GM18508 (cell line): ENCODE data around the gene TARBP2.
A peak's percentile ranks its signal among the peaks of the same experiment; 100 is the strongest.

Source experiments
- ATAC-seq: cut with Tn5 transposase; IDR thresholded peaks from one replicate; pipeline ENCODE4 v1.9.1; 2021; ENCODE audit warnings: moderate number of reproducible peaks; ENCODE audit not compliant: insufficient read depth, unreplicated experiment

TARBP2 gene, protein sequence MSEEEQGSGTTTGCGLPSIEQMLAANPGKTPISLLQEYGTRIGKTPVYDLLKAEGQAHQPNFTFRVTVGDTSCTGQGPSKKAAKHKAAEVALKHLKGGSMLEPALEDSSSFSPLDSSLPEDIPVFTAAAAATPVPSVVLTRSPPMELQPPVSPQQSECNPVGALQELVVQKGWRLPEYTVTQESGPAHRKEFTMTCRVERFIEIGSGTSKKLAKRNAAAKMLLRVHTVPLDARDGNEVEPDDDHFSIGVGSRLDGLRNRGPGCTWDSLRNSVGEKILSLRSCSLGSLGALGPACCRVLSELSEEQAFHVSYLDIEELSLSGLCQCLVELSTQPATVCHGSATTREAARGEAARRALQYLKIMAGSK

DNA sequence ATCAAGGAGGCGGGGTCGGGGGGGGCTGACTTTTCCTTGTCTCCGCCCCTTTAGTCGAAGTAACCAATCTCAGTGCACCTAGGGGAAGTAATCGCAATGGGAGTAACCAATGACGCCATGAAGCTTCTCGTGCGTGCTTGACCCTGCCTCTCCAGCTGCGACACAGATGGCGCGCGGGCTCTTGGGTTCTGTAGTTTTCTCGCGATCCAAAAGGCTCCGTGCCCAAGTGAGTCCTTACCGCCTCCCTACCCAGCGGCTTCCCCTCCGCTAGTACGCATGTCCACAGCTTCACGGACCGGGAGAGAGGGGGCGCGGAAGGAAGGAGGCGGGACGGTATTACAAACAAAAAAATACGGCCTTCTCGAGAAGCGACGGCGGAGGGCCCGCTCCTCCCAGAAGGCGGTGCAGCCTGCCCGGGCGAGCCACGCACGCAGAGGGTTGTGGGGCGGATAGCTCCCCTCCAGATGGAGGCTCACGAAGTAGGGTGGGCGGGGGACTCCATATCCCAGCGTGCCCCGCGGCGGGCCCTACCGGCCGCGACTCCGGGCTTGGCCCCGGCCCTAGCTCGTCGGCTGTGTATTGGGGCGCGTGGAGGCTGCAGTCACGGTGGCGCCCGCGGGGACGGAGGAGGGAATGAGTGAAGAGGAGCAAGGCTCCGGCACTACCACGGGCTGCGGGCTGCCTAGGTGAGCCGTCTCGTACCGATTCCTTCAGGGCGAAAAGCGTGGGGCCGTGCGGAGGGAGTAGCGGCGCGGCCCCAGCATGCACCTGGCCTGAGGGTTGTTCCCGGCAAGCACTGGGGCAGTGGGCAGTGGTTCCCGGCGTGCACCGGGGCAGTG, at the start of gene TARBP2:
TARBP2 (plus strand) TSS at position 508 of the 839 bp plus-strand sequence; CDS start at position 634, 126 bp downstream.
- peak; percentile 64 for ATAC-seq

DNA sequence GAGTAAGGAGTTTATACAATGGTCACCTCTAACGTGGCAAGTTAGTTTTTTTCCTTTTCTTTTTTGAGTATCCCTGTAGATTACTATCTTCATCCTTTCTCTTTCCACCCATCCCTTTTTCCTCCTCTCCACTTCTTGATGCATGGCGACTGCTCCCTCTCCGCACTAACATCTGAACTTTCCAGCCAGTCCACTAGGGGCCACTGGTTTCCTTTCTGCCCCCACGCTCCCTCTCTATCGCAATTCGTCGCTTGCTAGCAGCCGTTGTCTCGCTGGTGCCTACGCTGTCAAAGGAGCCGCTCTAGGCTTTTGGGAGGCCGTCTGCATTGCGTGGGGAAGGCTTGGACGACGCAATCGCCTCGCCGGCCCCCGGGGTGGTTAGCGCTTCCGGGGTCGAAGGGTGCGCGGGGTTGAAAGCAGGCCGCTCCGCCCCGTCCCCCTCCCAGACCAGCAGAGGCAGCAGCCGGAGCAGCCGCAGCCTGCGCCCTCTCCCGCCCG, 49.4 kb upstream of the TARBP2 start, which contains the start of gene PCBP2:
PCBP2 (plus strand) TSS at position 442 of the 498 bp plus-strand sequence. CDS start 2,699 bp downstream, outside the sequence.
- ATAC-seq = peak; percentile 89

DNA sequence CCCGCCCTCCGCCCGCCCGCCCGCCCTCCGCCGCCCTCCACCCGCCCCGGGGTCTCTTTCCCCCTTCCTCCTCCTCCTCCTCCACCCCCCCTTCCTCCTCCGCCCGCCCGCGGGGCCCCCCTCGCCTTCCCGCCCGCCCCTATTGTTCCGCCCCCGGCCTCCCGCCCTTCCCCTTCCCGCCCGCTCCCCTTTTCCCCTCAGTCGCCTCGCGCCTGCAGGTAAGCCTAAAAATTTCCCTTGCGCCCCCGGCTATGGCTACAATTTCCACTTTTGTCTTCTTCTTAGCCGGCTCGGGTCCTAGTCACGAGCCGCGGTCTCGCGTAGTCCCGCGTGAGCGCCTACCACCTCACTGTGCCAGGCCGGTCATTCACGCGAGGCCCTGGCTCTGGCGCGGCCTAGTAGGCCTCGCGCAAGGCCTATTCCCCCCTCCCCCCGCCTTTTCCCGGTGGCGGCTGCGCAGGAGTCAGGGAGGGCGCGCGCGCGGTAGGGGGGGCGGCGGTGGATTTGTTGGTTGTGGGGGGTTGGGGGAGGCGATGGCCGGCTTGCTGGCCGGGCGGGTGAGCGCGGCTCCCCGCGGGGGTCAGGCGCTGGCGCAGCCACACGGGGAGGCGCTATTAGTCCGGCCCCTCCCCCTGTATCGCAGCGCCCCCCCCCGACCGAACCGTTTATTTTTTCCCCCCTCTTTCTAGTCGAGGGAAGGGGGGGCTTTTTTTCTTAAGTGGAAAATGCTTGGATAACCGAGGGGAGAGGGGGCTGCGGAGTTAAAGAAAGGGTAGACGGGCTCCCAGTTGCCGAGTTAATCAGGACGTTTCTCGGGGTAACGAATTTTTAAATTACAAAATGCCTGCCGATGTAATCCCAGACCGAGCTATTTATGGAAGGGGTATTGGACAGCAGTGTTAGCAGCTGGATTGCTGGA, 48.7 kb upstream of the TARBP2 start:
- ATAC-seq = no peak

DNA sequence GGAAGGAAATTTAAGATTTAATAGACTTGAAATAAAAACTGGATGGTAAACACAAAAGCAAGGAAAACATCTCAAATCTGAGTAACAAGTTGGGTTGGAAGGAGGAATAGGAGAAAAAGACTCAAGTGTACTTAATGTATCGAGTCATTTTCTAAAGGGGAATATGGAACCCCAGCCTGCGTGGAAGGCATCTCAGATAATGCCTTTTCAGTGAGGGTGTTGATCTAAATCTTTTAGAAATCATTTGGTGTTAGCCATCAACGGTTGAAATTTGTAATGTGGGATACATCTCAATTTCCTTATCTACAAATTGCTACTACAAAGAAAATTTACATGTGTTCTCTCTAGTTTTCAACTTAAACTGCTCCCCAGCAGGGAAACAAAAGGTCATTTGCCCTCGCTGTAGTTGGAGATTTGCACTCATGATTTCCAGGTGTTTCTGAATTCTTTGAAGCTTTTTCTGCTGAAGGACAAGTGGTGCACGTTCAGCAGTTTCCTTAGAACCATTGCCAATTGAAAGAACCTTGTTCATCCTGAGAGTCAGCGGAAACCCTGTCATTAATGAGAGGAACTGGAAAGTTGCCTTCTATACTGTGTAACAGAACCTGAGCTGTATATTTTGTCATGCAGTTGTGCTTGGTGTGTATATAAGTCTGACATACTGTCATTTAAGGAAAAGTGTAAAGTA, 47.0 kb upstream of the TARBP2 start:
- no peak for ATAC-seq

- ATAC-seq = no peak
Observed at GRCh38 chr12:53454707-53455106, 46.4 kb upstream of the TARBP2 start.

DNA sequence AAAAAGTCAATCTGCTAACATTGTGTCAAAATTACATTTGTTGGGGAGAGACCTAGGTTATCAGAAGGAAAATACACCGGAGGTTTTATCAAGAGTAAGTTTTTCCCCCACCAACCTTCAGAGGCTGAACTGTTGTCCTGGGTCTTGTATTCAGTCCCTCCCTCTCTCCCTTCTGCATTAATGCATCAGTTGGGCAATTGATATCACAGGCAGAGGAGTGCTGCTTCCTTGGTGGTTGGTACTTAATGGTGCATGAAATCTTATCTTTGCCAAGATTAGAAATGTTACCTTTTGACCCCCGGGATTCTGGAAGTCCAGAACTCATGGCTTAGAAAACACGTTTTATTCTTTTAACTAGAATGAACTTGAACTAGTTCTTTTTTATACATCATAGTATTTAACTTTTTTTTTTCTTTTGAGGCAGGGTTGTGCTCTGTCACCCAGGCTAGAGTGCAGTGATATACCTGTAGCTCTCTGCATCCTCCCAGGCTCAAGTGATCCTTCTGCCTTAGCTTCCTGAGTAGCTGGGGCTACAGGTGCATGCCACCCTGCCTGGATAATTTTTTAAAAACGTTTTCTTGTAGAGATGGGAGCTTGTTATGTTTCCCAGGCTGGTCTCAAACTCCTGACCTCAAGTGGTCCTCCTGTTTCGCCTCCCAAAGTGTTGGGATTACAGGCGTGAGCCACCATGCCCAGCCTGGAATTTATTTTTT, 44.3 kb upstream of the TARBP2 start:
- no peak for ATAC-seq

GRCh38 chr12:53459097-53459496, 42.0 kb upstream of the TARBP2 start:
- ATAC-seq = no peak

GRCh38 chr12:53461059-53461458, 40.0 kb upstream of the TARBP2 start:
- ATAC-seq = no peak

GRCh38 chr12:53461591-53461990, 39.5 kb upstream of the TARBP2 start:
- no peak for ATAC-seq

DNA sequence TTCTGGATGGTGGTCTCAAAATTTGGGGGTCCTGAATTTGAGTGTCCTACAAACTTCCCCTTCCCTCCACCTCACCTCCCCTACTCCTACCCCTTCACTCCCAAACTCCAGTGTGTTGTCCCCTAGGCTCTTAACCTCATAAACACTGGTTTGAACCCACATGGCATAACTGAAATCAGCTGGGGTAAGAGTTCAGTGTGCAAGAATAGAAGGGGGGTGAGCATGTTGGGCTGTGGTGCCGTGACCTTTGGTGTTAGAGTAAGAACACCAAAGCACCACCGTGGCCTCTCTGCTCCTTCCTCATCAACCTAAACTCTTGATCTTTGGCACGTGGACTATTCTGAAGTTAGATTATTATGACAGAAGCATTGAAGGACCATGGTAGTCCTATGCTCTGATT, 38.1 kb upstream of the TARBP2 start:
- no peak for ATAC-seq

DNA sequence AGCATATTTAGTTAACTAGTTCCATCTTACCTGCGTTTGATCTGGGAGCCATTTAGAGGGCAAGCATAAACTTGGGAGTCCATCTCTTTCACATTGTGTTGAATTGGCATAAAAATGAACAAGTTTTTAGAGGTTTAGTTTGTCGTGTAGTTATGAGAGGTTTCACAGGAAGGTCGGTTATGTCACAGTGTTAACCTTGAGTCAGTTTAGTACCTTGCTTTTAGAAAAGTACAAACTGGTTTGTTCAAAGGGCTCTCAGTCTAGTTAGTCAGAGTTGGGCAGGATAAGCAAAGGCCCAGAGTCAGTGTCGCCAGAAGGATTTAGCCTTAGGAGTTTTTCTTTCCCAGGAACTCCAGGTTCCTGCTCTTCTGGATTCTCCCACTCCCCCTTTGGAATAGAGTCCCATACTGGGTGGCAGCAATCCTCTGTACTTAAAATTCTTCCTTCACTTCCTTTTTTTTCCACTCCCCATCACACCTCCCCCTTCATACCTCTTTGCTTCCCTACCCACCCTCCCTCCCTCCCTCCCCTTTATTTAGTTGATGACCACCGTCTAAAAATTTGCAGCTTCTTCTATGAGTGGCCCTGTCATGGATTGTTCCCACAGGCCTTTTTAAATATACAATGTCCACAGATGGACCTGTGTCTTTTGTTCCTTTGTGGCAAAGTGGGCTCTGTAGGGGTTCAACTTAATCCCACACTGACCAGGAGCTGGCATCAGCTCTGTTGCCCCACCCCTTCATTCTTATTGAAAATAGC, 37.1 kb upstream of the TARBP2 start:
- ATAC-seq = no peak

DNA sequence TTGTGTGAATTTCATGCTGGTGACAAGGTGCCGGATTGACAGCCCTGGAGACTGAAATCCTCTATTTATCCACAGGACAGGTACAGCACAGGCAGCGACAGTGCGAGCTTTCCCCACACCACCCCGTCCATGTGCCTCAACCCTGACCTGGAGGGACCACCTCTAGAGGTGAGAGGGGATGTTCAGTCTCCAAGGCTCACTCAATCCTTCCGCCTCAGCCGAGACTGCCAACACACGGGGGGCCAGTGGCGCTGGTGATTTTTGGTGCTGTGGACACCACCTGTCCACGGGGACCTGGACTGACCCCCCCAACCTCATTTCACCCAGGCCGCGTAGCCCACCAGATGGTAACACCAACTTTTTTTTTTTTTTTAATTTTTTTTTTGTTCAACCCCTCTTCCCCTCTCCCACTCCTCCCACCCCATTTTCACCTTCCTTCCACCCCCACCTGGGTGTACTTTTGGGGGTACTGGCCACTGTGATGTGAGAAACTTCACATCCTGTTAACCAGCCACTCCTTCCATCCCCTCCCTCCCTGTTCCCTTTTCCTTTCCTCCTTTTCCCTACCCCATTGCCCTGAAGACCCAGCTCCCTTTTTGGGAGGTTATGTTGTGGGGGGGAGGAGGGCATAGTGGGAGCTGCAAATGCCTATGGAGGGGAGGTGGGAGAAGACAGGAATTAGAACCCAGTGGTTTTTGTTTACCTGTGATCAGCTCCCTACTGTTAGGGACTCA, 36.2 kb upstream of the TARBP2 start:
- no peak for ATAC-seq

DNA sequence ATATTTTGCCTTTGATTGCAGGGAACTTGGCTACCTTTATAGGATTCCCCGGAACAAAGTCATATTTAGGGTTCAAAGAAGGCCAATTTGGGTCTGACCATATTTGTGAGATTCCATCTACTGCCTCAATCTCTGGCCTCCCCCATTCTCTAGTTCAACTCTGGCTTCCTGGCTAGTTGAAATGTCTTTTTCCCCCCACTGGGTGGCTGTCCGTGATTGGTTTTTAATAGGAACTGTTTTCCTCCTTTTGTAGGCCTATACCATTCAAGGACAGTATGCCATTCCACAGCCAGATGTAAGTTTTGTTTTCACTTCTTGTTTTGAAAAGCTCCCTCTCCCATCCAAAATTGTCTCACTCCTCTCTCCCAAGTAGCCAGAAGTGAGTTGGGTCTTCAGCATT, 35.4 kb upstream of the TARBP2 start:
- no peak for ATAC-seq

- ATAC-seq = no peak
Observed at GRCh38 chr12:53466640-53467039, 34.4 kb upstream of the TARBP2 start.

- no peak for ATAC-seq
Observed at GRCh38 chr12:53467082-53467481, 34.0 kb upstream of the TARBP2 start.

DNA sequence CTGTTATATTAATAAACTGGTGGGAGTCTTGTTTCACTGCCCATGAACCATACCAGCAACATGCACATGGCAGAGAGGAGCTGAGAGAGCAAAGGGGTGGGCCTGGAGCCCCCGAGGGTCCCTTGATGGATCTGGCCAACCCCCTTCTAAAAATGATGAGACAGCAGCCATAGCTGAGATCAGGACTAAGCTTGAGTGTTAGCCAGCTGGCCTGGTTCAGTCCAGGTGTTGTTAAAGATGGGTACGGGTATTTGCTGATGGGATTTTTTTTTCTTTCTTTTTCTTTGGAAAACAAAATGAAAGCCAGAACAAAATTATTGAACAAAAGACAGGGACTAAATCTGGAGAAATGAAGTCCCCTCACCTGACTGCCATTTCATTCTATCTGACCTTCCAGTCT, 33.2 kb upstream of the TARBP2 start:
- ATAC-seq = no peak

GRCh38 chr12:53468282-53468681, 32.8 kb upstream of the TARBP2 start:
- no peak for ATAC-seq
